GM12864 (cell line): Measurements from ENCODE around the gene TOMM22.

Experiments used
- DNase-seq: peaks from one replicate; pipeline ENCODE4 v3.0.0-alpha.2; 2011; ENCODE audit warnings: low read depth
- H3K4me3 ChIP-seq: 2 replicates; pipeline ENCODE4 v1.5.1; 2011; ENCODE audit warnings: mild to moderate bottlenecking, low read depth, low read length, control low read depth
- TF ChIP-seq, protein P1 (sequence below): IDR thresholded peaks from 2 replicates; pipeline ENCODE4 v1.5.1; 2011; ENCODE audit warnings: low read depth, mild to moderate bottlenecking, moderate library complexity, low read length, control low read depth, inconsistent platforms; ENCODE audit errors: missing control alignments

TOMM22 gene

DNA sequence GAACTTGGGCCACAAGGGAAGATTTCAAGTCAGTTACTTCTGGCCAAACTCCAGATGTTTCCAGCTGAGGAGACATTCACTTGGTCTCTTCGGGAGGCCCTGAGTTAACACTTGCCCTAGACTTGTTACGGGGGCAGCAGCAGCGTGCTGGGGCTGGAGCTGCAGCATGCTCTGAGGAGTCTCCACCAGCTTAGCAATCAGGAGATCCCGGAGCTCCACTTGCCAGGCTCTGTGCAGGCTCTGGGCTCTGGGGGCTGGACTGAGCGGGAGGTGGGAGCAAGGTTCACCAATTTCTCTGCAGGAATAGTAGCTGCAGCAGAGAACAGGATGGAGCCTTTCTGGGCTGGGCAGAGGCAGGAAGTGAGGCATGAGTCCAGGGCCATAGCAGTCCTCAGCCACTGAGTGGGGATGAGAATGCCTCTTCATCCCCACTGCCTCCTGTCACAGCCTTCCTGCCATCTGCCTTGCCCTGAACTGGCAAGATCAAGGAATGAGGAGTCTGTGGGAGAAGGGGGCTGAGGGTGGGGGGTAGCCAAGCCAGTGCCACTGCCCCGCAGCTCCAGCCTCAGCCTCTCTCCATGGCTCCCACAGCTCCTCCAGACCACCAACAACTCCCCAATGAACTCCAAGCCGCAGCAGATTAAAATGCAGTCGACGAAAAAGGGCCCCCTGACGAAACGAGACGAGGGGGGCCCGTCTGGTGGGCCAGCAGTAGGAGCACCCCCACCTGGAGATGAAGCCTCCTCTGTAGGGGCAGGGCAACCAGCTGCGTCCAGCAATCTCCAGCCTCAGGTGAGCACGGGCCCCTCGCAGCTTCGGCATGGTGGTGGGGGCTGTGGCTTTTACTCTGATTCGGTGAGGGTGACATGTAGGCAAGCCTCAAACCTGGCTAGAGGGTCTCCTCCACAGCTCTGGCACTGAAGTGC lies 47.4 kb downstream of the TOMM22 start:
- no peak for DNase-seq
- H3K4me3 ChIP-seq: no peak overlapping the region
- TF ChIP-seq, protein P1, sequence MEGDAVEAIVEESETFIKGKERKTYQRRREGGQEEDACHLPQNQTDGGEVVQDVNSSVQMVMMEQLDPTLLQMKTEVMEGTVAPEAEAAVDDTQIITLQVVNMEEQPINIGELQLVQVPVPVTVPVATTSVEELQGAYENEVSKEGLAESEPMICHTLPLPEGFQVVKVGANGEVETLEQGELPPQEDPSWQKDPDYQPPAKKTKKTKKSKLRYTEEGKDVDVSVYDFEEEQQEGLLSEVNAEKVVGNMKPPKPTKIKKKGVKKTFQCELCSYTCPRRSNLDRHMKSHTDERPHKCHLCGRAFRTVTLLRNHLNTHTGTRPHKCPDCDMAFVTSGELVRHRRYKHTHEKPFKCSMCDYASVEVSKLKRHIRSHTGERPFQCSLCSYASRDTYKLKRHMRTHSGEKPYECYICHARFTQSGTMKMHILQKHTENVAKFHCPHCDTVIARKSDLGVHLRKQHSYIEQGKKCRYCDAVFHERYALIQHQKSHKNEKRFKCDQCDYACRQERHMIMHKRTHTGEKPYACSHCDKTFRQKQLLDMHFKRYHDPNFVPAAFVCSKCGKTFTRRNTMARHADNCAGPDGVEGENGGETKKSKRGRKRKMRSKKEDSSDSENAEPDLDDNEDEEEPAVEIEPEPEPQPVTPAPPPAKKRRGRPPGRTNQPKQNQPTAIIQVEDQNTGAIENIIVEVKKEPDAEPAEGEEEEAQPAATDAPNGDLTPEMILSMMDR: no peak

DNA sequence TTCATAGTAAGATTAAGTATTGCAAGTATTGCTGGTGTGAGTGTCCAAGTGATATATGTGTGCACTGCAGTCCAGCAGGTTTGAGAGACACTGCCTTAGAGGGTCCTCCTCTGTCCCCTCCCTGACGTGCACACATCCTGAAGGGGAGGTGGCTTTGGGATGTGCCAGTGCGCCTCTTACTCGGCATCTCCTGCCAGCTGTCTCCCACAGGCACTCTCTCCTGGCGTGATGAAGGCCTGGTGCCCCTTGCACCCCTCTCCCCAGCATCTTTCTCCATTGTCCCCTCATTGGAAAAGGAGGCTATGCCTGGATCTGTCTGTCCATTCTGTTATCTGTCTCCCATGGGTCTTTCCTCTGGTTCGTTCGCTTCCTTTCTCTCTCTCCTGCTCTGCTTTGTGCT lies 48.2 kb downstream of the TOMM22 start:
- no peak for DNase-seq
- H3K4me3 ChIP-seq: no peak overlapping the region
- TF ChIP-seq, protein P1: no peak

DNA sequence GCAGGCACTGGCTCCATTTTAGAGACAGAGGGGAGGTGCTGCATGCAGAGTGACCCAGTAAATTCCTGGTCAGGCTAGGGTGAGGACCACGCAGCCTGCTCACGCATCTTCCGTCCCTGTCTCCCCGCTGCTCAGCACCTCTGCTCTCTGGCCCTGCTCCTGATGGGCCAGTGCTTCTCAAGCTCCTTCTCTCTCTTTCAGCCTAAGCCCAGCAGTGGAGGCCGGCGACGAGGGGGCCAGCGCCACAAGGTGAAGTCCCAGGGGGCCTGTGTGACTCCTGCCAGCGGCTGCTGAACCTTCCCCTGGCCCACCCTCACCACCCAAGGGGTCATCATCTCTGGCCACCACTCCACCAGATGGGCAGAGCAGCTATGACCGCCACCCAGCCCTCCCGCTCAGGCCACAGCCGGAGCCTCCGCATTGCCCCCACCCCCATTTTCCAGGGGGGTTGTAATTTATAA lies 48.7 kb downstream of the TOMM22 start:
- no peak for DNase-seq
- TF ChIP-seq, protein P1: no peak

DNA sequence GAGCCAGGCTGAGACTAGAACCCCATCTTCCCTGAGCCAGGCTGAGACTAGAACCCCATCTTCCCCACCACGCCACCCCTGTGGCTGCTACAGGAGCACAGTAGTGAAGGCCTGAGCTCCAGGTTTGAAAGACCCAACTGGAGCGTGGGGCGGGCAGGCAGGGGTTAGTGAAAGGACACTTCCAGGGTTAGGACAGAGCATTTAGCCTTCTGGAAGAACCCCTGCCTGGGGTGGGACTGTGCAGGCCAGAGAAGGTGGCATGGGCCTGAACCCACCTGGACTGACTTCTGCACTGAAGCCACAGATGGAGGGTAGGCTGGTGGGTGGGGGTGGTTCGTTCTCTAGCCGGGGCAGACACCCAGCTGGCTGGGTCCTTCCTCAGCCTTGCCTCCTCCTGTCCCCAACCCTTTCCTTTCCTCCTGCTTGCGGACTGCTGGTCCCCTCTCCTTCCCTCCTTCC lies 50.0 kb downstream of the TOMM22 start:
- TF ChIP-seq, protein P1: no peak
- H3K4me3 ChIP-seq: no peak overlapping the region

More for the DNA sequence above, 48.7 kb downstream of the TOMM22 start:
- H3K4me3 ChIP-seq: no peak overlapping the region

DNA sequence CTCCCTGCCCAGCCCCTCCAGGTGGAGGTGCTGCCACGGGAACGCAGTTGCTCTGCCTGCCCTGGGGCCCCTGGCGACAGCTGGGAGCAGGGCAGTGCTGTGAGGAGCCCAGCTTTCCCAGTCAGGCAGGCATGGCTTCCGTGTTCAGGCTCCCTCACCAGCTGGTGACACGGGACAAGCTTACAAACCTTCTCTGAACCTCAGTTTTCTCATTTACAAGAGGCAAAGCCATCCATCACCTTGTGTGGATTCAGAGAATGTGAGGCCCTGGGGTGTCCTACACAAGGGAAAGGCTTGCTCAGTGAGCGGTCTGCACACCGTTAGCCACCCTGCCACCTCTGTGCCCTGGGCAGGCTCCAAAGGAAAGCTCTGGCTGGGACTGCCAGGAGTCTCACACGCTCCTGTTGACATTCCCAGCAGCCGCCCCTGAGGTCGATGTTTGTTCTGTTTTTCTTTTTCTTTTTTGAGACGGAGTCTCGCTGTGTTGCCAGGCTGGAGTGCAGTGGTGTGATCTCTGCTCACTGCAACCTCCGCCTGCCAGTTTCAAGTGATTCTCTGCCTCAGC lies 50.6 kb downstream of the TOMM22 start:
- no peak overlapping the region for H3K4me3 ChIP-seq
- no peak for DNase-seq
- TF ChIP-seq, protein P1: no peak

More for the DNA sequence above, 50.0 kb downstream of the TOMM22 start:
- DNase-seq: no peak

DNA sequence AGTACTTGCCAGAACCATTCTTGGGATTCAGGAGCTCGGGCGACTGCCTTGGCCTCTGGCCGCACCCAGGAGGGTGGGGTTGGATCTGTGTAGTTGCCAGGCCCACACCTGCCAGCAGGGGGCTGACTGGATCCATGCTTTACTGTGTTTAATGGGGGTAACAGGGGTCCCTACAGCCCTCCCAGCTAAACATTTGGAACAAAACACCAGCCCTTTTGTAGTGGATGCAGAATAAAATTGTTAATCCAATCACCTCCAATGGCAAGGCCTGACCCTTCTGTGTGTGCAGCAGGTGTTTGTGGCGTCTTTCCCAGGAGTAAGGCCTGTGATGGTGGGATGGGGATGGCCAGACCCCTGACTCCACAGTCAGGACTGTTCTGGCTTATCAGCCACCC lies 51.6 kb downstream of the TOMM22 start:
- no peak for DNase-seq
- TF ChIP-seq, protein P1: peak; percentile 84
- H3K4me3 ChIP-seq: no peak overlapping the region
